Effector CD8-positive, alpha-beta T cell (primary cell): ENCODE measurements around the gene ERCC1.
"Not testable (repeated sequence)": the region's sequence is repeated elsewhere in the genome, so short reads cannot be mapped to it uniquely, and the experiment has no call there.

ENCODE experiments used
- DNase-seq: peaks from one replicate; lab custom pipeline; 2025; lab: John Stamatoyannopoulos, UW

ERCC1 gene

GRCh38 chr19:45429896-45430295 is 6.2 kb upstream of the ERCC1 start:
- DNase-seq = not testable (repeated sequence)

- no peak for DNase-seq
Measured at GRCh38 chr19:45428384-45429231, 4.9 kb upstream of the ERCC1 start.

- no peak for DNase-seq
Measured at GRCh38 chr19:45424191-45425058, 708 bp upstream of the ERCC1 start.

GRCh38 chr19:45423033-45423588 is 606 bp downstream of the ERCC1 start:
- DNase-seq = peak; percentile 76

GRCh38 chr19:45421947-45422498 is 1.7 kb downstream of the ERCC1 start:
- no peak for DNase-seq

- DNase-seq = no peak
Measured at GRCh38 chr19:45420871-45421270, 2.8 kb downstream of the ERCC1 start.

GRCh38 chr19:45420356-45420755 is 3.4 kb downstream of the ERCC1 start:
- DNase-seq = no peak

GRCh38 chr19:45419895-45420294 is 3.8 kb downstream of the ERCC1 start:
- DNase-seq = no peak

GRCh38 chr19:45419396-45419795 is 4.3 kb downstream of the ERCC1 start:
- DNase-seq = no peak

- no peak for DNase-seq
Measured at GRCh38 chr19:45418802-45419201, 4.9 kb downstream of the ERCC1 start.

- DNase-seq = no peak
Measured at GRCh38 chr19:45417151-45417550, 6.6 kb downstream of the ERCC1 start.

- DNase-seq = no peak
Measured at GRCh38 chr19:45414468-45414867, 9.2 kb downstream of the ERCC1 start.

GRCh38 chr19:45413497-45413896 is 10.2 kb downstream of the ERCC1 start:
- no peak for DNase-seq

- DNase-seq = not testable (repeated sequence)
Measured at GRCh38 chr19:45410330-45410729, 13.4 kb downstream of the ERCC1 start.

GRCh38 chr19:45409557-45409920 is 14.2 kb downstream of the ERCC1 start:
- no peak for DNase-seq

GRCh38 chr19:45408830-45409556 is 14.7 kb downstream of the ERCC1 start:
- no peak for DNase-seq

- DNase-seq = no peak
Measured at GRCh38 chr19:45408121-45408520, 15.6 kb downstream of the ERCC1 start.

GRCh38 chr19:45407585-45407984 is 16.1 kb downstream of the ERCC1 start:
- not testable (repeated sequence) for DNase-seq

GRCh38 chr19:45407091-45407375 is 16.7 kb downstream of the ERCC1 start:
- DNase-seq = no peak

- peak; percentile 67 for DNase-seq
Measured at GRCh38 chr19:45406226-45407090, 17.3 kb downstream of the ERCC1 start, which contains the start of gene POLR1G. POLR1G (plus strand) TSS chr19:45406644; CDS start chr19:45406697, 53 bp downstream.
